ENCODE measurements around the gene WDR37. TPM values are rescaled to one million over a fixed set of nuclear protein-coding genes. Genes with fewer than 3 reads are reported as not detected.

The WDR37 gene
- total and polyA plus RNA-seq, 9 of the 15 experiments (the other 6 are each of a cell fraction or from before 2014, with no cell fraction given): 2.3 to 11.6 (median 6.7) TPM

DNA sequence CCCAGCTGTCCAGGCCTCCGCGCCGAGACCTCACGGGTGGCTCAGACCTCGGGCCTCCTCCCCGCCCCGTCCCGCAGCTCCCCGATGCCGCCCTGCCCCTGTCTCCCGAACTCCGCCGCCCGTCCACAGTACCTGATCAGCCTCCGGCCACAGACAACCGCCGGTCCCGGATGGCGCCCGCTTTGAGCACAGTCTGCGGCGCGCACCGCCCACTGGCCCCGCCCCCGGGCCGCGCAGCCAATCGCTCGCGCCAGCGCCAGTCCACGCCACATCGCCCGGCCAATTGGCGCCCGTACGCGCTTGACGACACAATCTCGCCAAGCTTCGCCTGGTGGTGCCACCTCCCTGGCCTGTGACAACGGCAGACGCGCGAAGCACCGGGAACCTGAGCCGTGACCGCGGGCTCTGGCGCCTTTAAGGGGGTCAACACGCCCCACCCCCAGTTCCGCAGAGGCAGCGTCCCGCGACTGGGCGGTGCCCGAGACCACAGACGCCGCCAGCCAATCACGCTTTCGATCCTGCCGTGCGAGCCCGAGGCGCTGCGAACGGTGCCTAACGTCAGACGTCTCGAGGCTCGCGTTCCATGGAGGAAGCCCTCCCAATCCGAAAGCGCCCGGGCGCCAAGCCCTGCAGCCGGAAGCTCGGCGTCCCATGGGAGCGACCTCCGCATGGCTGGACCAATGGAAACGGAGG lies 7.3 kb upstream of the WDR37 start, which contains the start of gene IDI1 (continued):
- peak; percentile 57; the same call in 1 of the 2 replicates for TF ChIP-seq POLR2AphosphoS5 (IDR thresholded peaks at IDR 0.05; ENCODE audit: control insufficient read depth, insufficient read depth, low read depth, low read length)
- peak; percentile 56 for TF ChIP-seq TAF9B (IDR thresholded peaks at IDR 0.05; ENCODE audit: partially characterized antibody)
- peak; percentile 93 for TF ChIP-seq CREM (IDR thresholded peaks at IDR 0.05; ENCODE audit: low read depth)
- TF ChIP-seq POU5F1 (IDR thresholded peaks at IDR 0.05; ENCODE audit: borderline replicate concordance, low read depth, low read length, partially characterized antibody): no peak
- 0 out of 2 replicates have a peak, but pooled peaks have one; percentile 9 for TF ChIP-seq ZNF354B (CRISPR knock-in tag; IDR thresholded peaks at IDR 0.05)
- TF ChIP-seq KAT2B (IDR thresholded peaks at IDR 0.05; ENCODE audit: low read depth, low read length): no peak
- TF ChIP-seq OTX1 (CRISPR knock-in tag; IDR thresholded peaks at IDR 0.05): peak; percentile 81; the same call in 1 of the 2 replicates
- TF ChIP-seq HMG20A (CRISPR knock-in tag; conservative IDR thresholded peaks at IDR 0.05): no peak
- TF ChIP-seq ZKSCAN1 (IDR thresholded peaks at IDR 0.05; ENCODE audit: low read depth, low read length): peak; percentile 64; the same call in 1 of the 2 replicates
- peak; percentile 92 for TF ChIP-seq CREB1 (IDR thresholded peaks at IDR 0.05)
- peak; percentile 90 for TF ChIP-seq CREB1 (CRISPR knock-in tag; IDR thresholded peaks at IDR 0.05)
- TF ChIP-seq HDAC1 (IDR thresholded peaks at IDR 0.05): peak in 1 of 2 experiments; percentile 59; a peak in 2 of 4 replicates
- TF ChIP-seq TBP (optimal IDR thresholded peaks at IDR 0.05; ENCODE audit: low read depth, low read length): peak; percentile 85
- peak; percentile 98 for TF ChIP-seq RBFOX2 (IDR thresholded peaks at IDR 0.05; ENCODE audit: low read depth, low read length)
- TF ChIP-seq ETV1 (tag; conservative IDR thresholded peaks at IDR 0.05; ENCODE audit: low read depth): peak; percentile 73; the same call in 1 of the 2 replicates
- TF ChIP-seq RAD21 (CRISPR knock-in tag; conservative IDR thresholded peaks at IDR 0.05 in 1 of 2, IDR thresholded peaks at IDR 0.05 in 1 of 2): 0 out of 4 replicates have a peak, but pooled peaks of 1 of the 2 experiments have one; percentile 8
- no peak for TF ChIP-seq RBM17 (IDR thresholded peaks at IDR 0.05; ENCODE audit: borderline replicate concordance, low read depth, low read length)
- peak; percentile 54 to 73; a peak in 1 of 4 replicates for TF ChIP-seq SRF (CRISPR knock-in tag; IDR thresholded peaks at IDR 0.05)
- TF ChIP-seq SMAD4 (CRISPR knock-in tag; conservative IDR thresholded peaks at IDR 0.05): peak; percentile 72
- no peak for TF ChIP-seq NR2C1 (IDR thresholded peaks at IDR 0.05)
- peak; percentile 61; the same call in 1 of the 2 replicates for TF ChIP-seq NR2C1 (tag; IDR thresholded peaks at IDR 0.05)
- peak; percentile 67 for TF ChIP-seq TAF7 (tag; IDR thresholded peaks at IDR 0.05)
- peak; percentile 81 for TF ChIP-seq U2AF1 (optimal IDR thresholded peaks at IDR 0.05; ENCODE audit: low read depth, low read length)
- TF ChIP-seq ZNF143 (CRISPR knock-in tag; IDR thresholded peaks at IDR 0.05): no peak
- TF ChIP-seq E2F8 (IDR thresholded peaks at IDR 0.05; ENCODE audit: low read depth, partially characterized antibody): peak; percentile 53
- TF ChIP-seq HMG20B (CRISPR knock-in tag; IDR thresholded peaks at IDR 0.05): no peak
- TF ChIP-seq ATF1 (CRISPR knock-in tag; IDR thresholded peaks at IDR 0.05): no peak
- peak; percentile 98 for TF ChIP-seq ATF1 (tag; IDR thresholded peaks at IDR 0.05)

Data from K562 (cell line).